ENCODE measurements around the gene MRPS25.

The MRPS25 gene

GRCh38 chr3:15081960-15082664 lies 17.0 kb upstream of the MRPS25 start:
- no peak for DNase-seq

DNA sequence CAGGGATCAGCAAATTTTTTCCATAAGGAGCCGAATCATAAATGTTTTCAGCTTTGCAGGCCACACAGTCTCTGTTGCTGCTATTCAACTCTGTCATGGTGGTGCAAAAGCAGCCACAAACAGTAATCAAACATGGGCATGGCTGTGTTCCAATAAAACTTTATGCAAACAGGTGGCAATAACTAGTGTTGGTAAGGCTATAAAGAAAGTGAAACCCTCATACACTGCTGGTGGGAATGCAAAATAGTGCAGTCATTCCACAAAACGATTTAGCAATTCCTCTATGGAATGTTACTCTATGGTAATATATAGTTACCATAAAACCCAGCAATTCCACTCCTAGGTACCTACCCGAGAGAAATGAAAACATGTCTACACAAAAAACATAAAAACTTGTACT lies 14.0 kb upstream of the MRPS25 start:
- no peak for DNase-seq

DNA sequence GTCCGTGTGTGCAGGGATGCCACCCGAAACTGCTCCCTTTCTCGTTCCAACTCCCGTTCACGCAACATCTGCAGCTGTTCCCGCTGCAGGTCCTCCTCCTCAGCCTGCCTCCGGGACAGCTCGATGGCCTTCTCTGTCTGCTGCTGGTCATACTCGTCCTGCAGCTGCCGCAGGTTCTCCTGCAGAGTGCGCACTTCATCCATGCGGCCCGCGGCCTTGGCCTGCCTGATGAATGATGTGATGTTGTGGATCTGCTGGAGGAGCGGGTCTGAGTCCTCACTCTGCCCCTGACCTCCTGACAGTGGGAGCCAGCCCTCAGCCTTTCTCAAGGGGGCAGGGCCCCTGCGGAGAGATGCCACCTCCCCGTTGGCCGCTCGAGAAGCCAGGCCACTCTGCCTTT lies 9.4 kb upstream of the MRPS25 start:
- no peak for DNase-seq

DNA sequence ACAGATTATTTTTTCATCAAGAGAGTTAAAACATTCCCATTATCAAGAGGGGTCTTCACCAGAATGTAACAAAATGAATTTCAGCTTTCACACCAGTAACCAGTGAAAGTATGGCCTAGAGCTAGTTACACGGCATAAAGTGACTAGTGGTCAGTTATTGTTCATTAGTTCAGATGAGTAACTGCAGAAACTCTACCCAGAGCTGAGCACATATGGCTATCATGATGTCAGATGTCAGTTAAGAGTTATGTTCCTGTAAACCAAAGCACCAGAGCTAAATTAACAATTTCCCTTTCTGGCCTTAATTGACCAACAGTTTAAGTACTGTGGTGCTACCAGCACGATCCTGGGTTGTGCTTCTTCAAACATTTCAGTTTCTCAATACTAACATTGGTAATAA lies 6.6 kb upstream of the MRPS25 start:
- no peak for DNase-seq

DNA sequence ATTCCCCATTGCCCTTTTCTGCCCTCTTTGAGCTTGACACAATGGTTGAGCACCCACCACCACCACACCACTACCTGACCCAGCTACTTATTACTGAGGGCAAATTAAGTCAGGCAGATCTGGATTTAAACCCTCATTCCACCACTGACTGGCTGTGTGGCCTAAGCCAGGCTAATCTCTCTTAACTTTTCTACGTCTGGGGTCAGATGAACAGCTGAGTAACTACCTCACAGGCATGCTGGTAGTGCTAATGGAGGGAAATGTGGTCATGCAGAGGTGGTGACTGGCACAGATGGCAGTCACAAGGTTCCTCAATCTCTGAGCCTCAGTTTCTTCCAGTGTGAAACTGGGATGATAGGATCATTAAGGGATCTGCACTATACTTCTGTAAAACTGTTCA lies 4.3 kb upstream of the MRPS25 start:
- no peak for DNase-seq

- no peak for DNase-seq
Observed at GRCh38 chr3:15066467-15066866, 1.4 kb upstream of the MRPS25 start.

DNA sequence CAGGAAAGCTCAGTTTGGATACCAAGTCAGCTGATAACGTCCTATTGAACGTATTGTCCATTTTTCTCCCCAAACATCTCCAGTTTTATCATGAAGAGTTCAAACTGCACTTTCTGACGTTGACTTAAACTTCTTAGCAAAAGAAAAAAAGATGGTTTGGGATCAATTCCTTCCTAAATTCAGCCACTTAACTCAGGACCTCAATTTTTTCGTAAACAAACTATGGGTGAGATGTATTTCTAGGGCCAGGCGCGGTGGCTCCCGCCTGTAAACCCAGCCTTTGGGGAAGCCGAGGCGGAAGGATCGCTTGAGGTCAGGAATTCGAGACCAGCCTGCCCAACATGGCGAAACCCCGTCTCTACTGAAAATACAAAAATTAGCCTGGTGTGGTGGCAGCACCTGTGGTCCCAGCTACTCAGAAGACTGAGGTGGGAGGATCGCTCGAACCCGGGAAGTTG lies 464 bp upstream of the MRPS25 start:
- DNase-seq, result no peak

GRCh38 chr3:15064299-15064834 lies 748 bp downstream of the MRPS25 start:
- DNase-seq, result no peak

GRCh38 chr3:15063656-15064286 lies 1.3 kb downstream of the MRPS25 start:
- DNase-seq, result no peak

DNA sequence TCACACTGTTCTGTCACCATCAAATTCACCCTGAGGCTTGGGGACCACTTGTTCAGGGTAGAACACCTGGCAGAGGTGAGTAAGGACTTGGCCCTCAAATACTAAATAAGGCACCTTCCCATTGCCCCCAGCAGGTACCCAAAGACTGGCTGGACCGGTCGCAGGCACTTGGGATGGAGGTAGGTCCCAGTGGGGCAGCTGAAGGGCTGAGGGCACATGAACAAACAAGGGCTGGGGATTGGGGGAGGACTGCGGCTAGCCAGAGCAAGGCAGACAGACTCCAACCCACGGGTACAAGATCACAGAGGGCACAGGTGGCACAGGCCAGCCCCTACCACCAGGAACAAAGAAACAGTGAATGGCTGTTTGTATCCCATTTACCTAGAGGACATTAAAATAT lies 1.9 kb downstream of the MRPS25 start:
- no peak for DNase-seq

DNA sequence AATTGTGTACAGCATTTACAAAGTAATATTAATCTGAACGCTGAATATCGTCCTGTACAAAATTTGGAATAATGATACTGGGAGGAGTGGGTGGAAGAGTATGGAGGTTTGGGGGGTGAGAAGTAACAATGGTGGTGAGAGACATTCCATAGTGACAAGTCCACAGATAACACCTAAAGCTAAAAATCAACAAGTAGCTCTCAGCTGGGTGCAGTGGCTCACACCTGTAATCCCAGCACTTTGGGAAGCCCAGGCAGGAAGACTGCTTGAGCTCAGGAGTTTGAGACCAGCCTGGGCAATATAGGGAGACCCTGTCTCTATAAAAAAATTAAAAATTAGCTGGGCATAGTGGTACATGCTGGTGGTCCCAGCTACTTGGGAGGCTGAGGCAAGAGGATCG lies 5.1 kb downstream of the MRPS25 start:
- DNase-seq, result no peak

DNA sequence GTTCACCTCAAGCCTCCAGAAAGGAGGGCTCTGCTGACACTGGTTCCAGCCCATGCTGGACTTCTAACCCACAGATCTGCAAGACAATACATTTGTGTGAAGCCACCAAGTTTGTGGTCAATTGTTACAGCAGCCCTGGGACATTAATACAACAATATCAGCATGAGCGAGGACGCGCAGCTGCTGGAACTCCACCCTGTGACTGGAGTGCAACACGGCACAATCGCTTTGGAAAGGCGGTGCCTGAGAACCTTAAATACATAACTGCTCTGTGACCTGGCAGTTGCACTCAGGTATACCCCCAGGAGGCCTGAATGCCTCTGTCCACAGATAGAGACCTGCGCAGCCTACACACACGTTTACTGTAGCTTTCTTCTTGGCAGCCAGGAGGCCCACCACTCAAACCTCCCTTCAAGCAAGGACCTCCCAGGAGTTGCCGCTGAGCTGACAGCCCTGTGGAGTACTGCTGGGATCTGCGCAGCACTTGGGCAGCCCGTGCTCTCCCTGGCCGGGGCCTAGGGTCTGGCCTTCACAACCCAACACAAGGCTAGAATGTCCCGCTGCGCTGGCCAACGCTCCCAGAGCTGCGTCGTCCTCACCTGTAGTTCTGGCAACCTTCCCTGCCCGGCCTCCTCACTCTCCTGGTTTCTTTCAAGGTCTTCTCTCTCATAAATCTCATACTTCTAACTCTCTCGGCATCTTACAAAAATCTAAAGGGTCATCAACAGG lies 8.3 kb downstream of the MRPS25 start:
- no peak for DNase-seq

DNA sequence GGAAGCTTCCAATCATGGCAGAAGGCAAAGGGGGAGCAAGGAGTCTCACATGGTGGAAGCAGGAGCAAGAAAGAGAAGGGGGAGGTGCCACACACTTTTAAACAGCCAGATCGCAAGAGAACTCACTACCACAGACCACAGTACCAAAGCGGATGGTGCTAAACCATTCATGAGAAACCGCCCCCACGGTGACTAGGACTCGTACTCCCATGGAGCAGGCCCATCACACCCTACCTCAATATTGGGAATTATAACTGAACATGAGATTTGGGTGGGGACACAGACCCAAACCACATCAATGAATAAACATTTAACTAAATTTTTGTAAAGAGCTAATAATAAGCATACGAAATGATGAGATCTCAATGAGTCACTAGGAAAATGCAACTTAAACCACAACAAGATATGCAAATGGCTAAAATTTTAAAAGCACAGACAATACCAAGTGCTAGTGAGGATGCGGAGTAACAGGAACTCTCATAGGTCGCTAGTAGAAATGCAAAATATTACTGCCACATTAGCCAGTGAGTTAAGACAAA lies 10.0 kb downstream of the MRPS25 start:
- peak; percentile 82 for DNase-seq

DNA sequence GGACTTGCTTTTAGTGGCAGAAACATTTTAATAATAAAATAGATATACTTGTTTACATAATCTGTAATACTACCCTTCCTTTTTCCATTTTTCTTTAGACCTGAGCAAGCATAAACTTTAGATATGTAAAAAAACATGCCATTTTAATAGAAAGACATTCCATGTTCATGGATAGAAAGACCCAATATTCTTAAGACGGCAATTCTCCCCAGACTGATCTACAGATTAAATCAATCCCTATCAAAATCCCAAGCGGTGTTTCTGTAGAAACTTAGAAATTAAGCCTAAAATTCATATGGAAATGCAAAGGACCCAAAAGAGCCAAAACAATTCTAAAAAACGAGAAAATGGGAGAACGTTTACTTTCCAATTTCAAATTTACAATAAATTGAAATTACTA lies 11.6 kb downstream of the MRPS25 start:
- no peak for DNase-seq

DNA sequence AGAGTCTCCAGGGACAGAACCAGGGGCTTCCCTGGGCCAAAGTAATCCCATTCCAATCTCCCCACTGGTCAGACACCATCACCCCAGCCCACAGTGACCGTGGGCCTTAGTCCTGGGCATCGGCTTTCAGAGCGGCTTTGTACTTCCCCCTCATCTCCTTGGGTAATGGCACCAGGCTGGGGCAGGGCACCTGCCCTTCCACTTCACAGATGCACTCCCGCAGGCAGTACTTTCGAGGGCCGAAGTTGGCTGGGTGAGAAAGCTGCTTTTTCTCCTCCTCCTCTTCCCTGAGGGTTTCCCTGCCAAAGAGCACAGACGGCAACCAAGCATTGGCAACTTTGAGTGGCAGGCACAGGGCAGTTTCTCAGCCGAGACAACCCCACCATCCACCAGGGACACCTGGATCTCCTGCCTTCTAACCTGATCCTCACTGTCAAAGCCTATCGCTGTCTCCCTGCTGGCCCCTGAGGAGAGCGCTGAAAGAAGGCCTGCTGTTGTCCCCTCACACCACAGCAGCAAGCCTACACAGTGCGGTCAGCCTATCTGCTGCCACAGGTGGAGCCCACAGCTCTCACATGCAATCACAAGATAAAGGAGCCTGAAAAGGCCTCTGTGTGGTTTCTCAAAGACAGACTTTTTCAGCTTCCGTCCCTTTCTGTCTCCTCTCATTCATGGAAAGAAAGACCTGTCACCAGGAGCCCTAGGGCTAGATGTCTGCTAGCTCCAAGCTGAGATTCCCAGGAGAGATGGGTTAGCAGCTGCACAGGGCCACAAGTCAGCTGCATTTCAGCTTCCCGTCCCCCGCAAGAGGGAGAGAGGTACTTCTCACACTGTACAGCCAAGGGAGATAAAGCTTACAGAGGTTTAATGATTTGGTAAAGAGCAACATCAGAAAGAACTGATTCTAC lies 12.5 kb downstream of the MRPS25 start:
- DNase-seq, result no peak

- peak; percentile 72 for DNase-seq
Observed at GRCh38 chr3:15051531-15051930, 13.6 kb downstream of the MRPS25 start.

DNA sequence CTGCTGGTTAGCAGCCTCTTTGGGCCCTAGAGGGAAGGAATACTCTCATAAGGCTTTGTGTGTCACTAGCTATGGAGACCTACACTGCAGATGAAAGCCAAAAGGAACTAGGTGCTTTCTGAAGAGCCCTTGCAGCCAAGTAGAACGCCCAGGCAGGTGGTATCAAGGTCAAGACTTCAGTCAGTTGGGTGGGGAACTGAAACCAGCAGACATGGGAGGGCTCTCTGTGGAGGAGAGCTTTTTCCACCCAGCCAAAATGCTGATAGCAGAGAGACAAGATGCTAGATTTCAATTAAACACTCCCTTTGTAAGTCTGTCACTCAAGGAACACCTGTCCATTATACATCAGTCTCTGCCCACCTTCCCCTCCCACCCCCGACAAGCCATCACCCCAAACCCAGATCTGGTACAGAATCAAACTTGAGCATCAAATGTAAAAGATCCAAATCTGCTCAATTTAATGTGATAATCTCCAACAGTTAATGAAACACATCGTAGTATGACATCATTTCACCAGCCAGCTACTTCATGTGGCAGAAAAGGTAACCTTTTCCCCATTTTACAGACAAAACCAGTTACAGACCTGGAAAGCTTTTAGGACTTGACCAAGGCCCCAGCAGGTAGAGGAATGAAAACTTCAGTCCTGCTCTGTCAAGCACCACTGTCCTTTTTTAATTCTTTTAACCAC lies 14.6 kb downstream of the MRPS25 start:
- DNase-seq, result no peak

DNA sequence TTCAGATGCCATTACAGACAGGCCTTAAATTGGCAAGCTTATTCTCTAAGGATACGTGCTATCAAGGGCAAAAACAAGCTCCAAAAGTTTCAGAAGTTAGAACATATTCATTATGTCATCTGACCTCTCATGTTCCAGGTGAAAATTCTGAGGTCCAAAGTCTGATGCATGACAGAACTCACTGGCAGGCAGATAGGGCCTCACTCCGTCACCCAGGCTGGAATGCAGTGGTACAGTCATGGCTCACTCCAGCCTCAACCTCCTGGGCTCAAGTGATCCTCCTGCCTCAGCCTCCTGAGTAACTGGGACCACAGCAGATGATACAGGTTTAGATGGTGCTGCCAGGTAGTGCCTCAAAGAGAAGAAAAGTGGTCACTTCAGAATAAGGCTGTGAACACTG lies 15.5 kb downstream of the MRPS25 start:
- no peak for DNase-seq

DNA sequence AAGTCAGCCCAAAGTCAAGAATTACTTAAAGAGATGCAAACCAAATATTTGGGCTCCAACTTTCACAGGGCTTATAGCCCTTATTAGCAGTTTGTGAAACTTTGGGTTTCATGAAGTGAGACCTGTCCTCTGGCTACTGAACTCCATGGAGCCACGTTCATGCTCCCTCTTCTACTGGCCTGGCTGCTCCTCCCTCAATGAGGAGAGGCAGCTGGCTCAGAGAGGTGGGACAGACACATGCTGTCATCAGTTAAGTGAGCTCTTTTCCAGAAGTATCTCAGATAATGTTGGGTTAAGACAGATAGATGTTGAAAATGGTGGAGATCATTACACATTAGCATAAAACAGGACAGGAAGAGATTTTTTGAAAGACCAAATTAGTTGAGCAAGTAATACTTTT lies 19.4 kb downstream of the MRPS25 start:
- no peak for DNase-seq

DNA sequence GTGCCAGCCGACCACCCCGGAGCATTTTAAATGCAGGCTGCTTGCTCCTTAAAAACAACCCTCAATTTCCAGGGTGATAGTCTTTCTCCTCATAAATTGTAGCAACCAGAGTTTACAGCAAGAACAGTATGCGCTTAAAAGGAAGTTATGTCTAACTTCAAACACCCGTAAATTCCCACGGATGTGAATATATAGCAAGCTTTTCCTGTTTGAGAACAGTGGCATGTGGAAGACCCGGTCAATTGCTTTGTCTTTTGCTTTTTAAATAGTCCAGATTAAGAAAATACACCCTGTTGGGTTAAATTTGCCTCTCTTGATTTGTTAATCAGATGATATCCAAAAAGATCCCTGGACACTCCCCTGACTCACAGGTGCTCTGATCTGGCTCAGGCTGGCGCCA lies 20.8 kb downstream of the MRPS25 start:
- DNase-seq, result no peak

- DNase-seq, result no peak
Observed at GRCh38 chr3:15043408-15044171, 21.5 kb downstream of the MRPS25 start.

Measured in activated CD8-positive, alpha-beta memory T cell treated with anti-CD3 and anti-CD28 coated beads for 24 hours (primary cell).